SK-N-SH treated with all-trans-retinoic acid at 6 μM for 48 hours (cell line): ENCODE results near the gene CHMP6.
A peak's percentile ranks its signal among the peaks of the same experiment; 100 is the strongest.

Source experiments
- ATAC-seq: fragments of 200-7000 bp; cut with Tn5 transposase; 3 replicates; pipeline ENCODE4 v1.9.1; 2020; ENCODE audit warnings: mild to moderate bottlenecking, moderate library complexity
- ARNTL ChIP-seq: fragments of 450-650 bp; formaldehyde crosslinking; IDR thresholded peaks from 2 replicates; pipeline ENCODE4 v1.5.0; 2020; ENCODE audit warnings: low read depth, mild to moderate bottlenecking, moderate library complexity, borderline replicate concordance
- BACH2 ChIP-seq: fragments of 250-450 bp; sonication (Bioruptor Pico); IDR thresholded peaks from 2 replicates; pipeline ENCODE4 v1.9.0; 2021; ENCODE audit warnings: mild to moderate bottlenecking, borderline replicate concordance
- CREB5 ChIP-seq: fragments of 250-450 bp; sonication (Bioruptor Pico); IDR thresholded peaks from 2 replicates; pipeline ENCODE4 v1.5.1; 2020; ENCODE audit warnings: low read depth, mild to moderate bottlenecking, moderate library complexity
- CSDC2 ChIP-seq: fragments of 250-450 bp; sonication (Bioruptor Pico); IDR thresholded peaks from 2 replicates; pipeline ENCODE4 v1.5.0; 2020; ENCODE audit warnings: mild to moderate bottlenecking, moderate library complexity
- CSRNP3 ChIP-seq: fragments of 250-450 bp; sonication (Bioruptor Pico); IDR thresholded peaks from 2 replicates; pipeline ENCODE4 v1.5.1; 2021; ENCODE audit warnings: mild to moderate bottlenecking, moderate library complexity
- ESRRG ChIP-seq: fragments of 250-450 bp; sonication (Bioruptor Pico); IDR thresholded peaks from 2 replicates; pipeline ENCODE4 v1.6.1; 2021; ENCODE audit warnings: mild to moderate bottlenecking
- ISL1 ChIP-seq: fragments of 250-450 bp; sonication (Bioruptor Pico); IDR thresholded peaks from 2 replicates; pipeline ENCODE4 v2.1.2; 2022; ENCODE audit warnings: mild to moderate bottlenecking, moderate library complexity
- OSR1 ChIP-seq: fragments of 250-450 bp; sonication (Bioruptor Pico); IDR thresholded peaks from 2 replicates; pipeline ENCODE4 v1.8.0; 2022; ENCODE audit warnings: moderate library complexity, mild to moderate bottlenecking, inconsistent platforms
- PATZ1 ChIP-seq: fragments of 250-450 bp; sonication (Bioruptor Pico); IDR thresholded peaks from 2 replicates; pipeline ENCODE4 v1.8.0; 2020; ENCODE audit warnings: mild to moderate bottlenecking, moderate library complexity, borderline replicate concordance
- POU6F1 ChIP-seq: fragments of 250-450 bp; sonication (Bioruptor Pico); IDR thresholded peaks from 2 replicates; pipeline ENCODE4 v1.8.0; 2021; ENCODE audit warnings: low read depth, mild to moderate bottlenecking, moderate library complexity, borderline replicate concordance
- PPARA ChIP-seq: fragments of 250-450 bp; sonication (Bioruptor Pico); IDR thresholded peaks from 2 replicates; pipeline ENCODE4 v1.5.0; 2020; ENCODE audit warnings: mild to moderate bottlenecking, borderline replicate concordance
- RARB ChIP-seq: fragments of 250-450 bp; sonication (Bioruptor Pico); IDR thresholded peaks from 2 replicates; pipeline ENCODE4 v1.8.0; 2021; ENCODE audit warnings: mild to moderate bottlenecking, moderate library complexity
- SNAI2 ChIP-seq: fragments of 250-450 bp; sonication (Bioruptor Pico); IDR thresholded peaks from 2 replicates; pipeline ENCODE4 v1.5.0; 2020; ENCODE audit warnings: mild to moderate bottlenecking, moderate library complexity
- TCF4 ChIP-seq: fragments of 250-450 bp; sonication (Bioruptor Pico); IDR thresholded peaks from 2 replicates; pipeline ENCODE4 v1.8.0; 2021; ENCODE audit warnings: mild to moderate bottlenecking, moderate library complexity, borderline replicate concordance
- TSHZ2 ChIP-seq: fragments of 250-450 bp; sonication (Bioruptor Pico); IDR thresholded peaks from 2 replicates; pipeline ENCODE4 v1.5.0; 2020; ENCODE audit warnings: mild to moderate bottlenecking, moderate library complexity
- ZC3H10 ChIP-seq: fragments of 250-450 bp; sonication (Bioruptor Pico); IDR thresholded peaks from 2 replicates; pipeline ENCODE4 v1.5.1; 2021; ENCODE audit warnings: mild to moderate bottlenecking, moderate library complexity
- ZFP3 ChIP-seq: fragments of 250-450 bp; sonication (Bioruptor Pico); IDR thresholded peaks from 2 replicates; pipeline ENCODE4 v1.5.0; 2020; ENCODE audit warnings: mild to moderate bottlenecking, moderate library complexity
- ZNF565 ChIP-seq: fragments of 450-650 bp; formaldehyde crosslinking; conservative IDR thresholded peaks from 2 replicates; pipeline ENCODE4 v1.5.0; 2020; ENCODE audit warnings: low read depth, mild to moderate bottlenecking, moderate library complexity
- ZNF70 ChIP-seq: fragments of 450-650 bp; formaldehyde crosslinking; IDR thresholded peaks from 2 replicates; pipeline ENCODE4 v1.5.0; 2020; ENCODE audit warnings: mild to moderate bottlenecking, moderate library complexity
- ZNF8 ChIP-seq: fragments of 450-650 bp; formaldehyde crosslinking; IDR thresholded peaks from 2 replicates; pipeline ENCODE4 v1.5.0; 2020; ENCODE audit warnings: mild to moderate bottlenecking, moderate library complexity

Gene CHMP6

GRCh38 chr17:81026266-81027036 lies 34.8 kb downstream of the CHMP6 start:
- TF ChIP-seq CSDC2 (CRISPR knock-in tag) (no peak), TCF4 (CRISPR knock-in tag) (no peak), ESRRG (CRISPR knock-in tag) (no peak), CSRNP3 (no peak)
- no peak for ATAC-seq

GRCh38 chr17:81027038-81027437 lies 35.4 kb downstream of the CHMP6 start:
- TF ChIP-seq ISL1 = no peak
- no peak for TF ChIP-seq ZNF8 (CRISPR knock-in tag)
- TF ChIP-seq ARNTL (CRISPR knock-in tag) = no peak
- TF ChIP-seq ZFP3 (CRISPR knock-in tag) = no peak
- TF ChIP-seq PPARA (CRISPR knock-in tag) = no peak
- TF ChIP-seq RARB (CRISPR knock-in tag) = no peak
- no peak for TF ChIP-seq ESRRG (CRISPR knock-in tag)
- no peak for TF ChIP-seq PATZ1 (CRISPR knock-in tag)
- TF ChIP-seq TCF4 (CRISPR knock-in tag) = no peak
- TF ChIP-seq POU6F1 (CRISPR knock-in tag) = no peak
- TF ChIP-seq OSR1 (CRISPR knock-in tag) = no peak
- TF ChIP-seq ZNF565 (CRISPR knock-in tag) = no peak
- no peak for TF ChIP-seq SNAI2 (CRISPR knock-in tag)
- TF ChIP-seq CSRNP3 = no peak
- TF ChIP-seq CREB5 (CRISPR knock-in tag) = no peak
- TF ChIP-seq ZNF70 (CRISPR knock-in tag) = no peak
- no peak for TF ChIP-seq ZC3H10
- no peak for TF ChIP-seq BACH2 (CRISPR knock-in tag)
- no peak for TF ChIP-seq CSDC2 (CRISPR knock-in tag)
- no peak for TF ChIP-seq TSHZ2 (CRISPR knock-in tag)
- TF ChIP-seq, all 23 proteins: peak for 0
- peak; percentile 56 for ATAC-seq
